Prostate gland (tissue), 2 donors: ENCODE data around the gene OIP5. TPM values are rescaled to one million over a fixed set of nuclear protein-coding genes. Genes with fewer than 3 reads are reported as not detected.

ENCODE experiments used
- DNase-seq: peaks from one replicate; pipeline ENCODE4 v3.0.0-alpha.2; 2019; ENCODE audit warnings: low spot score
- H3K27ac ChIP-seq, 2 donors: fragments of 200-600 bp; sonication (generic); 2 replicates each; pipeline ENCODE4 v1.5.1; 2017 to 2019
- H3K27me3 ChIP-seq: fragments of 200-600 bp; sonication (generic); replicated peaks from 2 replicates; pipeline ENCODE4 v1.5.1; 2019; ENCODE audit not compliant: insufficient read depth
- H3K36me3 ChIP-seq, 2 donors: fragments of 200-600 bp; sonication (generic); 1 replicate in 1 of 2; 2 replicates in 1 of 2; pipeline versions ENCODE4 v1.5.1 to v1.8.1; 2017 to 2019
- H3K4me1 ChIP-seq: fragments of 200-600 bp; sonication (generic); replicated peaks from 2 replicates; pipeline ENCODE4 v1.5.1; 2019
- H3K4me3 ChIP-seq, 2 donors: fragments of 200-600 bp; sonication (generic); 2 replicates each; pipeline ENCODE4 v1.5.1; 2017 to 2019
- H3K9me3 ChIP-seq: fragments of 200-600 bp; sonication (generic); 2 replicates; pipeline ENCODE4 v1.5.1; 2017
- CTCF ChIP-seq, 4 experiments: fragments of 200-600 bp in 2 of 4; fragments of 450-650 bp in 2 of 4; sonication (generic) in 2 of 4; IDR thresholded peaks; 1 replicate in 3 of 4; 2 replicates in 1 of 4; pipeline ENCODE4 v1.5.1; 2016 to 2019; ENCODE audit warnings: antibody characterized with exemption in 4 of 4, mild to moderate bottlenecking in 2 of 4, moderate library complexity in 2 of 4
- POLR2A ChIP-seq: fragments of 450-650 bp; IDR thresholded peaks from one replicate; pipeline ENCODE4 v1.6.1; 2016; ENCODE audit warnings: antibody characterized with exemption, mild to moderate bottlenecking
- POLR2AphosphoS5 ChIP-seq: sonication (generic); formaldehyde crosslinking; IDR thresholded peaks from one replicate; pipeline ENCODE4 v1.6.1; 2017; ENCODE audit warnings: antibody characterized with exemption
- WGBS: methylation state at CpG from one replicate; pipeline ENCODE4 v1.1.5; 2018; 5-methylcytosine and 5-hydroxymethylcytosine counted together
- intact Hi-C: fragments of 100-400 bp; cut with DNase I; formaldehyde crosslinking; loops from one replicate; pipeline ENCODE4 v1.14.2; 2022
- total RNA-seq, 2 donors: library from RNA; depleted of rRNA; stranded (reverse); fragments of >200 nt; gene quantifications; one replicate each; pipeline ENCODE4 v1.1.0, GENCODE V29; 2016

Gene OIP5
- total RNA-seq, 2 donors from 2014 or later: 1.1 to 4.6 TPM

DNA sequence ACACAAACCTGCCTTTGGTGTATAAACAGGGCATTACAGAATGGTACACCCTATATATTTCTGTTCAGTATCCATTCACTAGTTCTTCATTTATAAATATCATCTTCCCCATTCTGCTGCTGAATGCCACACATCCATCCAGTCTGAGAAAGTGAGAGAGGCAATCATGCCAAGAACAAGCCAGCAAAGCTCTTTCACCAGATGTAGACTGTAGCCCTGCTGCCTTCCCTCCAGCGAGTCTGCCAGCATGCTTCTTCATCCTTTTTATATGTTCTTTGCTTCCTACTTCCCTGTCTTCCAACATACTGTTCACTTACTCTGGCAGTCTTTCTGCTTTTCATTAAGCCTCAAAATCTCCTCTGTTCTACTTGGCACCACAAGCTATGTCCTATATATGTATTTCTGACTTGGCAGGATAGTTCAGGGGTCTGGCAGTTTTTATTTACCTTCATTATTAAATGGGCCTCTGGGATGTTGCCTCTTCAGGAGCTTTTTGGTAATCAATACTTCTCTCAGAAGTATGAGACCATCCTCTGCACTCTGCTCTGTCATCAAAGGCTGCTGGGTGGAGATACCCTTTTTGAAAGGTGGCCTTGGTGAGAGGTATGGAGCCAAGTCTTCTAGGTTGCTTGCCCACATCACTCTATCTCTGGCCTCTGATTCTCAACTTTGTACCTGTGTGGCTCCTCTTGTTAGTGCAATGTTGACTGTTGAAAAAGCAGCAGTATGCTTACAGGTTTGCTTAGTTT, 52.7 kb downstream of the OIP5 start:
- no peaks in the 10 kb centered on the region for H3K4me1 ChIP-seq
- H3K27me3 ChIP-seq: no peaks in the 10 kb centered on the region
- no peak for DNase-seq
- H3K36me3 ChIP-seq: no peaks in the 10 kb centered on the region
- intact Hi-C loops: no loop called here
- no peak overlapping the region for H3K27ac ChIP-seq
- H3K9me3 ChIP-seq: no peaks in the 10 kb centered on the region
- 85% methylated on average over 1 of the region's 1 CpG for WGBS
- H3K4me3 ChIP-seq: no peak overlapping the region
- TF ChIP-seq CTCF (IDR thresholded peaks at IDR 0.05) (no peak), POLR2AphosphoS5 (no peak), POLR2A (no peak)

DNA sequence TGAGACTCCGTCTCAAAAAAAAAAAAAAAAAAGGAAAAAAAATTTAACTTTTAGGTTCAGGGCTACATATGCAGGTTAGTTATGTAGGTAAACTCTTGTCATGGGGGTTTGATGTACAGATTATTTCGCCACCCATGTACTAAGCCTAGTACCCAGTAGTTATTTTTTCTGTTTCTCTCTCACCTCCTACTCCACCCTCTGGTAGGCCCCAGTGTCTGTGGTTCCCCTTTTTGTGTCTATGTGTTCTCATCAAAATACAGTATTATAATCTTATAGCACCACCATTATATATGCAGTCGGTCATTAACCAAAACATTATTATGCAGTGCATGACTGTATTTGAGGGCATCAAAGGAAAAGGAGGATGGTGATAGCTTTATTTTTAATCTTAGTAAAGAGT, 54.1 kb downstream of the OIP5 start:
- TF ChIP-seq POLR2A (no peak), POLR2AphosphoS5 (no peak), CTCF (IDR thresholded peaks at IDR 0.05) (no peak)
- no peaks in the 10 kb centered on the region for H3K9me3 ChIP-seq
- H3K4me1 ChIP-seq: no peaks in the 10 kb centered on the region
- no peak overlapping the region for H3K27ac ChIP-seq
- intact Hi-C loops: no loop called here
- no peak overlapping the region for H3K4me3 ChIP-seq
- H3K27me3 ChIP-seq: no peaks in the 10 kb centered on the region
- 94% methylated on average over 3 of the region's 3 CpGs for WGBS
- no peak for DNase-seq
- H3K36me3 ChIP-seq: no peaks in the 10 kb centered on the region

GRCh38 chr15:41276831-41277230, 55.6 kb downstream of the OIP5 start:
- no peak for TF ChIP-seq CTCF (IDR thresholded peaks at IDR 0.05)
- TF ChIP-seq POLR2A: no peak
- no peak for TF ChIP-seq POLR2AphosphoS5
- intact Hi-C loops: no loop called here

DNA sequence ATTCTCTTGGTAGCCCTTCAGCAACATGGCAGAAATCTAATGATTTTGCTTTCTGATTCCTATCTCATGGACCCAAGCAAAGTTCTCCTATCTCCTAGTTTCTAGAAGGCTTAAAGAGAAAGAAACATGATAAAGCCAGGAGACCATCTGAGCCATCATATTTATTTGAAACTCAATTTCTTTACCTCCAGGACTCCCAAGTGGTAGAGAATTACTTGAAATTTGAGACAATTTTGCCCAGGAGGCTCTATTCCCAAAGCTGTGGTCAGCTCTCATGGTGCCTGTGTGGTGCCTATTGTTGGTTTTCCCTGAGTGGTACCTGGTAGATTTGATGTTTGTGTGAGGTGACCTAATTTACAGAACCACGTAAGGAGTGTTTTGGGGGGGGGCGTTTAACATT, 62.5 kb downstream of the OIP5 start:
- no peak for DNase-seq
- no peak for TF ChIP-seq CTCF (IDR thresholded peaks at IDR 0.05)
- TF ChIP-seq POLR2AphosphoS5: no peak
- no peak for TF ChIP-seq POLR2A
- intact Hi-C loops: no loop called here
- Histone ChIP-seq H3K36me3 (no peaks in the 10 kb centered on the region), H3K27ac (no peak overlapping the region), H3K27me3 (no peaks in the 10 kb centered on the region), H3K4me3 (no peak overlapping the region), H3K4me1 (no peaks in the 10 kb centered on the region), H3K9me3 (no peaks in the 10 kb centered on the region)
- WGBS: 95% methylated on average over 2 of the region's 2 CpGs

More at GRCh38 chr15:41276831-41277230, 55.6 kb downstream of the OIP5 start:
- Histone ChIP-seq H3K9me3 (no peaks in the 10 kb centered on the region), H3K36me3 (no peaks in the 10 kb centered on the region), H3K4me1 (no peaks in the 10 kb centered on the region), H3K4me3 (no peak overlapping the region), H3K27me3 (no peaks in the 10 kb centered on the region), H3K27ac (no peak overlapping the region)
- DNase-seq: no peak

DNA sequence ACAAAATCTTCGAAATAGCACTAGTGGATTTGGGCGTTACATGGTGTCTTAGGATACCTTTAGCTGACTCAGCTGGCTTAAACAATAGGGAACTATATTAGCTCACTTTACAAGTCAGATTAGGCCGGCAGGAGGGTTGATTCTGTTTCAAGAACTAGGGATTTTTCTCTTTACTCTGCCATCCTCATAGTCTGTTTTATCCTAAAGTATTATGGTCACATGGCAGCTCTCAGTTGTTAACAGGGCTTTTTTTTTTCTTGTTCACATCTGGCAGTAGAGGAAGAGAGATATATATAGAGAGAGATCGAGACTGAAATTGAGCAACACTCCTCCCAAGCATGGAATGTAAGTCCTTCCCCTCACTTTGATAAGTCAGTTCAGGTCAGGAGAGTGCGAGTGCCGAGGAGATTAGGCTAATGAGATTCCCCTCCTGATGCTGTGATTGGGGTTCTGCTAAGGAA, 68.5 kb downstream of the OIP5 start:
- H3K4me3 ChIP-seq: no peak overlapping the region
- no peak overlapping the region for H3K27ac ChIP-seq
- no peaks in the 10 kb centered on the region for H3K9me3 ChIP-seq
- peaks cover 0 to 4% of the 10 kb centered on the region in 2 donors for H3K36me3 ChIP-seq
- H3K27me3 ChIP-seq: no peaks in the 10 kb centered on the region
- WGBS: 71% methylated on average over 6 of the region's 6 CpGs
- H3K4me1 ChIP-seq: no peaks in the 10 kb centered on the region
- TF ChIP-seq POLR2AphosphoS5: no peak
- no peak for TF ChIP-seq CTCF (IDR thresholded peaks at IDR 0.05)
- no peak for TF ChIP-seq POLR2A
- intact Hi-C loops: no loop called here
- no peak for DNase-seq
